CD4-positive, alpha-beta T cell (primary cell): ENCODE measurements around the gene CLCN6. TPM values are rescaled to one million over a fixed set of nuclear protein-coding genes. Genes with fewer than 3 reads are reported as not detected.

Experiments
- ATAC-seq: fragments of 200-7000 bp; cut with Tn5 transposase; one replicate; pipeline ENCODE4 v1.10.0; 2022; ENCODE audit warnings: mild to moderate bottlenecking; ENCODE audit not compliant: poor library complexity
- CTCF ChIA-PET: fragments of 350-600 bp; sonication (Branson Sonifier 250); formaldehyde crosslinking; loops from one replicate; lab custom pipeline; 2021; ENCODE audit warnings: antibody characterized with exemption, inconsistent platforms; lab: Charles Lee
- POLR2A ChIA-PET: fragments of 350-600 bp; sonication (Branson Sonifier 250); formaldehyde crosslinking; loops from one replicate; lab custom pipeline; 2021; ENCODE audit warnings: antibody characterized with exemption, inconsistent platforms; lab: Charles Lee
- DNase-seq, 14 experiments: peaks; one replicate each; pipeline ENCODE4 v3.0.0-alpha.2; 2013 to 2020; ENCODE audit warnings: mixed read lengths in 2 of 14
- H3K27ac ChIP-seq, 2 donors: one replicate each; pipeline versions ENCODE4 v1.5.1 to v1.7.0; 2013; ENCODE audit warnings: low read length in 2 of 2, low read depth in 1 of 2, mild to moderate bottlenecking in 1 of 2
- H3K27me3 ChIP-seq, 2 experiments: 1 replicate in 1 of 2; 2 replicates in 1 of 2; pipeline versions ENCODE4 v1.6.1 to v1.7.0; 2013; ENCODE audit warnings: low read length in 2 of 2, control low read depth in 1 of 2, mild to moderate bottlenecking in 1 of 2, moderate library complexity in 1 of 2; ENCODE audit not compliant: insufficient read depth in 2 of 2, control insufficient read depth in 1 of 2
- H3K36me3 ChIP-seq: one replicate; pipeline ENCODE4 v1.6.1; 2013; ENCODE audit warnings: low read length, control low read depth; ENCODE audit not compliant: insufficient read depth
- H3K4me1 ChIP-seq: one replicate; pipeline ENCODE4 v1.6.1; 2013; ENCODE audit warnings: low read length, control low read depth; ENCODE audit not compliant: insufficient read depth
- H3K4me3 ChIP-seq: one replicate; pipeline ENCODE4 v1.5.1; 2013; ENCODE audit warnings: mild to moderate bottlenecking, low read length, moderate library complexity
- H3K9me3 ChIP-seq, 2 experiments: 1 replicate in 1 of 2; 2 replicates in 1 of 2; pipeline versions ENCODE4 v1.6.1 to v1.7.0; 2013; ENCODE audit warnings: low read length in 2 of 2, mild to moderate bottlenecking in 2 of 2, control low read depth in 1 of 2, moderate library complexity in 1 of 2; ENCODE audit not compliant: control insufficient read depth in 1 of 2, insufficient read depth in 1 of 2
- H3K27ac Mint-ChIP-seq: one replicate; pipeline ENCODE4 v1.8.0; 2020; ENCODE audit warnings: mixed read lengths
- H3K27me3 Mint-ChIP-seq: one replicate; pipeline ENCODE4 v1.8.0; 2021; ENCODE audit warnings: mixed read lengths
- H3K36me3 Mint-ChIP-seq: one replicate; pipeline ENCODE4 v1.8.0; 2021; ENCODE audit warnings: low read depth, mixed read lengths
- H3K4me1 Mint-ChIP-seq: one replicate; pipeline ENCODE4 v1.8.0; 2021; ENCODE audit warnings: low read depth, mixed read lengths
- H3K4me3 Mint-ChIP-seq: one replicate; pipeline ENCODE4 v1.8.0; 2020; ENCODE audit warnings: mild to moderate bottlenecking, mixed read lengths
- H3K9me3 Mint-ChIP-seq: one replicate; pipeline ENCODE4 v1.8.0; 2020; ENCODE audit warnings: mixed read lengths
- intact Hi-C, 2 experiments: fragments of 100-400 bp; cut with DNase I in 1 of 2; cut with micrococcal nuclease in 1 of 2; formaldehyde crosslinking; loops; one replicate each; pipeline versions ENCODE4 v1.15.1 to v1.9.0; 2023 to 2025; cut with DNase I, micrococcal nuclease
- total RNA-seq, 174 experiments: library from RNA in 2 of 174; stranded (reverse) in 2 of 174; gene quantifications; one replicate each; pipeline ENCODE4 v1.2.3 and lab custom pipeline; 2021 to 2026
- TF ChIP-seq, protein P1 (sequence below): fragments of 200-600 bp; IDR thresholded peaks from one replicate; pipeline ENCODE4 v1.8.0; 2022; ENCODE audit warnings: antibody characterized with exemption, mild to moderate bottlenecking

The CLCN6 gene
- total RNA-seq, 2 experiments from 2014 or later: 10.9 to 11.2 TPM

- intact Hi-C loops: no loop called here
- TF ChIP-seq, protein P1, sequence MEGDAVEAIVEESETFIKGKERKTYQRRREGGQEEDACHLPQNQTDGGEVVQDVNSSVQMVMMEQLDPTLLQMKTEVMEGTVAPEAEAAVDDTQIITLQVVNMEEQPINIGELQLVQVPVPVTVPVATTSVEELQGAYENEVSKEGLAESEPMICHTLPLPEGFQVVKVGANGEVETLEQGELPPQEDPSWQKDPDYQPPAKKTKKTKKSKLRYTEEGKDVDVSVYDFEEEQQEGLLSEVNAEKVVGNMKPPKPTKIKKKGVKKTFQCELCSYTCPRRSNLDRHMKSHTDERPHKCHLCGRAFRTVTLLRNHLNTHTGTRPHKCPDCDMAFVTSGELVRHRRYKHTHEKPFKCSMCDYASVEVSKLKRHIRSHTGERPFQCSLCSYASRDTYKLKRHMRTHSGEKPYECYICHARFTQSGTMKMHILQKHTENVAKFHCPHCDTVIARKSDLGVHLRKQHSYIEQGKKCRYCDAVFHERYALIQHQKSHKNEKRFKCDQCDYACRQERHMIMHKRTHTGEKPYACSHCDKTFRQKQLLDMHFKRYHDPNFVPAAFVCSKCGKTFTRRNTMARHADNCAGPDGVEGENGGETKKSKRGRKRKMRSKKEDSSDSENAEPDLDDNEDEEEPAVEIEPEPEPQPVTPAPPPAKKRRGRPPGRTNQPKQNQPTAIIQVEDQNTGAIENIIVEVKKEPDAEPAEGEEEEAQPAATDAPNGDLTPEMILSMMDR: no peak
- Mint-ChIP-seq H3K4me3 (no peak overlapping the region), H3K4me1 (no peaks in the 10 kb centered on the region), H3K36me3 (no peaks in the 10 kb centered on the region), H3K27ac (no peak overlapping the region), H3K27me3 (peaks cover 28% of the 10 kb centered on the region), H3K9me3 (no peaks in the 10 kb centered on the region)
- peaks cover 5 to 21% of the 10 kb centered on the region in 2 experiments for H3K27me3 ChIP-seq
- no peak for ATAC-seq
- DNase-seq: no peak
- peaks cover 10% of the 10 kb centered on the region for H3K4me1 ChIP-seq
- POLR2A ChIA-PET: no interaction called here
- peaks cover 0 to 5% of the 10 kb centered on the region in 2 experiments for H3K9me3 ChIP-seq
- no peak overlapping the region for H3K27ac ChIP-seq
- CTCF ChIA-PET: no interaction called here
- no peaks in the 10 kb centered on the region for H3K36me3 ChIP-seq
- no peak overlapping the region for H3K4me3 ChIP-seq
Observed at GRCh38 chr1:11764115-11764514, 41.9 kb upstream of the CLCN6 start.

- no peak overlapping the region for H3K4me3 Mint-ChIP-seq
- Histone ChIP-seq H3K4me3 (no peak overlapping the region), H3K4me1 (peaks cover 10% of the 10 kb centered on the region), H3K9me3 (peaks cover 0 to 5% of the 10 kb centered on the region in 2 experiments), H3K36me3 (no peaks in the 10 kb centered on the region), H3K27ac (no peak overlapping the region), H3K27me3 (peaks cover 5 to 21% of the 10 kb centered on the region in 2 experiments)
- peaks cover 28% of the 10 kb centered on the region for H3K27me3 Mint-ChIP-seq
- ATAC-seq: no peak
- TF ChIP-seq, protein P1: no peak
- H3K4me1 Mint-ChIP-seq: no peaks in the 10 kb centered on the region
- no peak overlapping the region for H3K27ac Mint-ChIP-seq
- POLR2A ChIA-PET: no interaction called here
- intact Hi-C loops: no loop called here
- DNase-seq: peak in 1 of 14 experiments; percentile 6
- no peaks in the 10 kb centered on the region for H3K9me3 Mint-ChIP-seq
- H3K36me3 Mint-ChIP-seq: no peaks in the 10 kb centered on the region
- CTCF ChIA-PET: no interaction called here
Observed at GRCh38 chr1:11764519-11764918, 41.5 kb upstream of the CLCN6 start.

DNA sequence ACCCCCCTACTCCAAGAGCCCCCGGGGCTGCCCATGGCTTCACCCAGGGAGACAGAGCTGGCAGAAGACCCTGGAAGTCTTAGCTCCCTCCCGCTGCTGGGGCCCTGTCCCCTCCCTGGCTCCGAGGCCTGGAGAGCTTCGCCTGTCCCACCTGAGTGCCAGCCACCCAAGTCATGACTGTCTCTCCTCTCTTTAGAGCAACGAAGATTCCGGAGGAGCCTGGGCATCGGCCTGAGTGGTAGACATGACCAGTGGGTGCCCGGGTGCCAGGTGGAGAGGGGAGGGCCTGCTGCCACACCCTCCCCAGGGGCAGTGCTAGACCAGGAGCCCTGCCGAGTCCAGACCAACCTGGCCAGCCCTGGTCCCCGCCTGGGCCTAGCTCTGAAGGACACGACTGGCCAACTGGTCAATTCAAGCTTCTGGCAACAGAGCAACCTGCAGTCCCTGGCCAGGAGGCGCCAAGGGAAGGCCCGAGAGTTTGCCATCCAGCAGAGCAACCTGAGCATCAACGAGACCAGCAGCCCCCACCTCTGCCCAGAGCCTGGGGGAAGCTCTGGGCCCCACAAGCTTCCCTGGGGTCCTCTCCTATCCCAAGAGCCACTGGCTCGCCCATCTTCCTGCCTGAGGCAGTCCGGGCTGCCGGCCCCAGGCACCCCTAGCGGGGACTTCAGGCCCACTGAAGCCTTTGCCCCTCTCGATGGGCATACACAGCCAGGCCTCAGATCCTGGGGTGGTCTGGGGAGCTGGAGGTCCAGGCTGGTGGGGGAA is 40.1 kb upstream of the CLCN6 start:
- TF ChIP-seq, protein P1: no peak

More for the DNA sequence above, 40.1 kb upstream of the CLCN6 start:
- no peak overlapping the region for H3K27ac Mint-ChIP-seq
- DNase-seq: peak in 1 of 14 experiments; percentile 7
- Histone ChIP-seq H3K36me3 (no peaks in the 10 kb centered on the region), H3K27me3 (peaks cover 5 to 21% of the 10 kb centered on the region in 2 experiments), H3K4me1 (peaks cover 10% of the 10 kb centered on the region), H3K9me3 (peaks cover 0 to 5% of the 10 kb centered on the region in 2 experiments), H3K27ac (no peak overlapping the region), H3K4me3 (no peak overlapping the region)
- intact Hi-C loops: no loop called here
- ChIA-PET CTCF (no interaction called here), POLR2A (no interaction called here)
- no peak overlapping the region for H3K4me3 Mint-ChIP-seq
- ATAC-seq: no peak
- H3K36me3 Mint-ChIP-seq: no peaks in the 10 kb centered on the region
- H3K4me1 Mint-ChIP-seq: no peaks in the 10 kb centered on the region
- H3K27me3 Mint-ChIP-seq: peaks cover 21% of the 10 kb centered on the region
- H3K9me3 Mint-ChIP-seq: no peaks in the 10 kb centered on the region
